H1 (cell line): Measurements from ENCODE around the gene HTR3E. TPM values are rescaled to one million over a fixed set of nuclear protein-coding genes. Genes with fewer than 3 reads are reported as not detected.

Experiments used
- CTCF ChIA-PET: fragments of 300-600 bp; sonication (Branson Sonifier 250); formaldehyde crosslinking; loops from one replicate; lab custom pipeline; 2021; ENCODE audit not compliant: partially characterized antibody; lab: Charles Lee
- POLR2A ChIA-PET: fragments of 300-600 bp; sonication (Branson Sonifier 250); formaldehyde crosslinking; loops from one replicate; lab custom pipeline; 2021; ENCODE audit warnings: inconsistent platforms; ENCODE audit not compliant: partially characterized antibody; lab: Charles Lee
- DNase-seq, 2 experiments: peaks; one replicate each; pipeline versions ENCODE4 v3.0.0 to v3.0.0-alpha.2; 2010 to 2022; ENCODE audit warnings: low spot score in 2 of 2, low read depth in 1 of 2, mixed read lengths in 1 of 2
- FAIRE-seq: peaks from 2 replicates; lab custom pipeline; 2011; peaks lifted over from hg19 to GRCh38; lab: Jason Lieb, UNC
- H2AFZ ChIP-seq: 2 replicates; pipeline ENCODE4 v1.8.1; 2012; ENCODE audit warnings: low read length, inconsistent platforms
- H2AK5ac ChIP-seq: 2 replicates; pipeline ENCODE4 v1.6.1; 2013; ENCODE audit warnings: low read depth, low read length
- H2BK120ac ChIP-seq: replicated peaks from 2 replicates; pipeline ENCODE3; 2013; ENCODE audit warnings: low read depth, low read length, inconsistent platforms
- H2BK12ac ChIP-seq: 2 replicates; pipeline ENCODE4 v1.6.1; 2013; ENCODE audit warnings: low read depth, low read length
- H2BK15ac ChIP-seq: 2 replicates; pipeline ENCODE4 v1.6.1; 2013; ENCODE audit warnings: low read length
- H2BK20ac ChIP-seq: 2 replicates; pipeline ENCODE4 v1.6.1; 2013; ENCODE audit warnings: low read length
- H2BK5ac ChIP-seq: 2 replicates; pipeline ENCODE4 v1.6.1; 2013; ENCODE audit warnings: low read depth, low read length
- H3K14ac ChIP-seq: 2 replicates; pipeline ENCODE4 v1.6.1; 2013; ENCODE audit warnings: inconsistent platforms; ENCODE audit not compliant: insufficient read length
- H3K18ac ChIP-seq: 2 replicates; pipeline ENCODE4 v1.6.1; 2013; ENCODE audit warnings: low read length; ENCODE audit errors: extremely low read depth
- H3K23ac ChIP-seq: 2 replicates; pipeline ENCODE4 v1.6.1; 2013; ENCODE audit warnings: inconsistent platforms; ENCODE audit not compliant: insufficient read length
- H3K23me2 ChIP-seq: 2 replicates; pipeline ENCODE4 v1.6.1; 2013; ENCODE audit warnings: low read depth, low read length
- H3K27ac ChIP-seq: 2 replicates; pipeline ENCODE4 v1.6.1; 2011; ENCODE audit warnings: low read depth, low read length, inconsistent platforms
- H3K27me3 ChIP-seq, 4 experiments: replicated peaks in 1 of 4; 1 replicate in 1 of 4; 2 replicates in 3 of 4; pipeline versions ENCODE4 v1.6.1 to v1.8.1; 2011 to 2013; ENCODE audit warnings: low read length in 3 of 4, mild to moderate bottlenecking in 3 of 4, inconsistent platforms in 2 of 4, mixed read lengths in 2 of 4, moderate library complexity in 1 of 4; ENCODE audit not compliant: control insufficient read depth in 3 of 4, insufficient read depth in 3 of 4; ENCODE audit errors: extremely low read depth in 1 of 4
- H3K36me3 ChIP-seq, 4 experiments: 2 replicates each; pipeline versions ENCODE4 v1.6.1 to v1.8.1; 2011 to 2013; ENCODE audit warnings: mild to moderate bottlenecking in 4 of 4, low read length in 3 of 4, moderate library complexity in 2 of 4, control low read depth in 1 of 4, inconsistent platforms in 1 of 4; ENCODE audit not compliant: insufficient read depth in 4 of 4, control insufficient read depth in 2 of 4
- H3K4ac ChIP-seq: replicated peaks from 2 replicates; pipeline ENCODE3; 2013; ENCODE audit warnings: low read length, low read depth, mixed read lengths, inconsistent platforms; ENCODE audit not compliant: insufficient read length
- H3K4me1 ChIP-seq, 4 experiments: replicated peaks in 1 of 4; 1 replicate in 1 of 4; 2 replicates in 3 of 4; pipeline versions ENCODE4 v1.6.1 to v1.8.1; 2011 to 2013; ENCODE audit warnings: low read length in 3 of 4, inconsistent platforms in 2 of 4, mixed read lengths in 1 of 4; ENCODE audit not compliant: insufficient read depth in 4 of 4, control insufficient read depth in 3 of 4
- H3K4me2 ChIP-seq, 2 experiments: 2 replicates each; pipeline versions ENCODE4 v1.6.1 to v1.8.1; 2011 to 2013; ENCODE audit warnings: low read depth in 2 of 2, low read length in 2 of 2, control low read depth in 1 of 2, inconsistent platforms in 1 of 2, mild to moderate bottlenecking in 1 of 2; ENCODE audit not compliant: insufficient read depth in 1 of 2
- H3K4me3 ChIP-seq, 4 experiments: fragments of 200-600, 300-600 bp in 1 of 4; sonication (generic), shearing (Covaris generic), sonication (Bioruptor Twin) in 1 of 4; 2 replicates each; pipeline versions ENCODE4 v1.5.1 to v1.8.1; 2011 to 2016; ENCODE audit warnings: low read length in 4 of 4, low read depth in 3 of 4, control low read depth in 2 of 4, inconsistent platforms in 2 of 4, mild to moderate bottlenecking in 2 of 4, mixed read lengths in 1 of 4, moderate library complexity in 1 of 4; ENCODE audit not compliant: insufficient read depth in 2 of 4; ENCODE audit errors: extremely low read depth in 1 of 4
- H3K56ac ChIP-seq: replicated peaks from 2 replicates; pipeline ENCODE3; 2013; ENCODE audit warnings: low read depth, mild to moderate bottlenecking, mixed read lengths, low read length, inconsistent platforms; ENCODE audit not compliant: insufficient read length
- H3K79me1 ChIP-seq: 2 replicates; pipeline ENCODE4 v1.6.1; 2013; ENCODE audit warnings: low read depth, low read length, control low read depth
- H3K79me2 ChIP-seq, 2 experiments: 2 replicates each; pipeline versions ENCODE4 v1.6.1 to v1.8.1; 2012 to 2013; ENCODE audit warnings: low read length in 2 of 2, mild to moderate bottlenecking in 2 of 2, inconsistent platforms in 1 of 2; ENCODE audit not compliant: insufficient read depth in 2 of 2, control insufficient read depth in 1 of 2
- H3K9ac ChIP-seq, 4 experiments: replicated peaks in 1 of 4; 1 replicate in 1 of 4; 2 replicates in 3 of 4; pipeline versions ENCODE4 v1.6.1 to v1.8.1; 2011 to 2013; ENCODE audit warnings: low read depth in 3 of 4, low read length in 3 of 4, control low read depth in 2 of 4, mild to moderate bottlenecking in 2 of 4, moderate library complexity in 2 of 4, inconsistent platforms in 1 of 4; ENCODE audit errors: extremely low read depth in 1 of 4
- H3K9me3 ChIP-seq, 2 experiments: 2 replicates each; pipeline versions ENCODE4 v1.6.1 to v1.8.1; 2012 to 2013; ENCODE audit warnings: mild to moderate bottlenecking in 2 of 2, moderate library complexity in 2 of 2, control low read depth in 1 of 2, inconsistent platforms in 1 of 2, low read depth in 1 of 2, low read length in 1 of 2, mixed read lengths in 1 of 2; ENCODE audit not compliant: insufficient read depth in 2 of 2
- H4K20me1 ChIP-seq, 2 experiments: replicated peaks in 1 of 2; 2 replicates each; pipeline versions ENCODE3 to v1.8.1; 2011 to 2013; ENCODE audit warnings: inconsistent platforms in 2 of 2, low read length in 2 of 2, mild to moderate bottlenecking in 1 of 2; ENCODE audit not compliant: insufficient read depth in 2 of 2, control insufficient read depth in 1 of 2
- H4K5ac ChIP-seq: 2 replicates; pipeline ENCODE4 v1.6.1; 2013; ENCODE audit warnings: low read length, low read depth, mixed read lengths, inconsistent platforms; ENCODE audit not compliant: insufficient read length
- H4K8ac ChIP-seq: 2 replicates; pipeline ENCODE4 v1.8.0; 2013; ENCODE audit warnings: mild to moderate bottlenecking, moderate library complexity, low read length, inconsistent platforms; ENCODE audit not compliant: insufficient read depth; ENCODE audit errors: extremely low read depth
- H4K91ac ChIP-seq: replicated peaks from 2 replicates; pipeline ENCODE3; 2013; ENCODE audit warnings: low read length, mixed read lengths, inconsistent platforms; ENCODE audit not compliant: insufficient read length
- BRCA1 ChIP-seq: IDR thresholded peaks from 2 replicates; pipeline ENCODE4 v1.6.1; 2012; ENCODE audit warnings: low read depth, low read length, improper control_type of control experiment
- CHD1 ChIP-seq: IDR thresholded peaks from 2 replicates; pipeline ENCODE4 v1.6.1; 2012; ENCODE audit warnings: low read depth, low read length, improper control_type of control experiment
- EGR1 ChIP-seq: IDR thresholded peaks from 2 replicates; pipeline ENCODE4 v1.6.1; 2011; ENCODE audit warnings: low read depth, low read length, borderline replicate concordance
- FOSL1 ChIP-seq: IDR thresholded peaks from 2 replicates; pipeline ENCODE4 v1.6.1; 2011; ENCODE audit warnings: mild to moderate bottlenecking, low read depth, low read length, moderate library complexity; ENCODE audit not compliant: insufficient read depth
- GABPA ChIP-seq: IDR thresholded peaks from 2 replicates; pipeline ENCODE4 v1.6.1; 2011; ENCODE audit warnings: mild to moderate bottlenecking, low read length, moderate library complexity, borderline replicate concordance; ENCODE audit not compliant: insufficient read depth
- GTF2F1 ChIP-seq: IDR thresholded peaks from 2 replicates; pipeline ENCODE4 v1.6.1; 2012; ENCODE audit warnings: low read depth, low read length, improper control_type of control experiment, borderline replicate concordance
- JUN ChIP-seq: IDR thresholded peaks from 2 replicates; pipeline ENCODE4 v1.6.1; 2011; ENCODE audit warnings: low read depth, mild to moderate bottlenecking, improper control_type of control experiment, low read length
- JUND ChIP-seq: IDR thresholded peaks from 2 replicates; pipeline ENCODE4 v1.6.1; 2011; ENCODE audit warnings: mild to moderate bottlenecking, improper control_type of control experiment, low read length
- POLR2AphosphoS5 ChIP-seq: IDR thresholded peaks from 2 replicates; pipeline ENCODE4 v1.6.1; 2011; ENCODE audit warnings: low read depth, low read length
- RBBP5 ChIP-seq: IDR thresholded peaks from 2 replicates; pipeline ENCODE4 v1.7.1; 2012; ENCODE audit warnings: low read depth, mild to moderate bottlenecking, inconsistent platforms, low read length, moderate library complexity, borderline replicate concordance
- TAF1 ChIP-seq: IDR thresholded peaks from 2 replicates; pipeline ENCODE4 v1.6.1; 2011; ENCODE audit warnings: mild to moderate bottlenecking, low read depth, low read length
- WGBS, 2 experiments: shearing (Covaris generic) in 1 of 2; methylation state at CpG; one replicate each; pipeline versions ENCODE4 v1.1.6 to v1.1.7; 2013 to 2015; ENCODE audit warnings: low lambda C conversion rate in 2 of 2, mixed read lengths in 2 of 2, inconsistent platforms in 1 of 2, low coverage in 1 of 2, missing lambda C conversion rate in 1 of 2; ENCODE audit not compliant: insufficient replicate concordance in 2 of 2, insufficient coverage in 1 of 2, insufficient read length in 1 of 2; ENCODE audit errors: extremely low coverage in 1 of 2, missing lambda C conversion rate in 1 of 2; 5-methylcytosine and 5-hydroxymethylcytosine counted together
- polyA plus RNA-seq, 7 experiments: library from polyadenylated mRNA; depleted of rRNA in 3 of 7; stranded (reverse) in 5 of 7; unstranded in 2 of 7; fragments of >200 nt in 5 of 7; fragments of 200-250 nt in 2 of 7; gene quantifications; 1 replicate in 5 of 7; 2 replicates in 1 of 7; 4 replicates in 1 of 7; pipeline versions ENCODE4 v1.2.1 to v1.2.3, GENCODE V29; 2011 to 2013; ENCODE audit warnings: missing spikeins in 2 of 7, mixed read lengths in 2 of 7
- total RNA-seq: library from RNA; stranded (reverse); fragmentation: NEBNext Ultra II Directional; extraction: Animal tissue kit (Norgen Biotek cat#: 25700); gene quantifications from 2 replicates; pipeline ENCODE4 v1.2.1, GENCODE V29; 2021

The HTR3E gene
- total and polyA plus RNA-seq, 2 of the 8 experiments (the other 6 are each of a cell fraction or from before 2014, with no cell fraction given), result not detected

DNA sequence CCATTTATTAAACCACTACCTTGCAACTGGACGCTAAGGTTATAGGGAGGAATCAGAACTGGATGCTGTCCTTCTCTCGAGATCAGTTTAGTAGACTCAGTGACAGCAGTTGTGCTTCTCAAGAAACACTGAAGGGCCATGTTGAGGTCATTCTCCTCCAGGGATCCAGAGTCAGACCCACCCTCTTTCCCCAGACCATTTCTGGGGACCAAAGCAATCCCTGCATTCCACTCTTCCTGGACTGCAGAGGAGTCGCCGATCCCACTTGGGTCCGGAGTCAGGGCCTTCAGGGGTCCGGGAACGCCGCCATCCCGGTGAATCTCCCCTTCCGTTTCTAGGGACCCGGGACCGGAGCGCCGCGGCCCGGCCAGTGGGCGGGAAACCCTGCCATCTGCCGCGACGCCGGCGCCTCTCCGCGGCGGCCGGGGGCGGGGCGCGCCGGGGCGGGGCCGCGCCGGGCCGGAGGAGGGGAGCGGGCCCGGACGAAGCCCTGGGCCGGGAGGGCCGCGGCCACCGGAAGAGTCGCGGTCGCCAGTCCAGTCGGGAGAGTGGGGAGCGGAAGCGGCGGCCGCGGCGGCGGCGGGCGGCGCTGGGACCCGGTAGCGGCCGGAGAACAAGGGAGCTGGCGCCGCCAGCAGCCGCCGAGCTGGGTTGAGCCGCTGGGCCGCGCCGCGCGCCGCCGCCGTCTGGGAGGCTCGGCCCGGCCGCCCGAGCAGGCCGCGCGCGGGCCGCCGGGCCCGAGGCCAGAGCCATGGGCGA, 58.2 kb downstream of the HTR3E start, which contains the start of gene DVL3:
Gene DVL3, plus strand, starts transcription at position 493 of the 759 bp plus-strand sequence. Its CDS starts 259 bp downstream, at position 752.
- H3K27ac ChIP-seq, result peak within 1 kb of the TSS; percentile 62; the same call in 1 of the 2 replicates
- DNase-seq (peak in 1 of 2 experiments; percentile 76), FAIRE-seq (no peak)
- peak within 1 kb of the TSS; percentile 77 for H2AFZ ChIP-seq
- H3K18ac ChIP-seq, result peak within 1 kb of the TSS; percentile 97
- H4K8ac ChIP-seq, result peak within 1 kb of the TSS; percentile 86; the same call in 1 of the 2 replicates
- peak within 1 kb of the TSS; percentile 93 to 99 (median 98) for H3K4me3 ChIP-seq
- H3K79me2 ChIP-seq, result peaks cover 18 to 28% of the 10 kb centered on the region in 2 experiments
- peaks cover 0 to 4% of the 10 kb centered on the region in 2 experiments for H4K20me1 ChIP-seq
- H4K5ac ChIP-seq, result peak within 1 kb of the TSS; percentile 95
- peak within 1 kb of the TSS; percentile 92 for H2BK120ac ChIP-seq
- no peaks in the 10 kb centered on the region for H3K9me3 ChIP-seq
- no peak within 1 kb of the TSS for H3K4ac ChIP-seq
- no peak within 1 kb of the TSS for H3K23ac ChIP-seq
- peak within 1 kb of the TSS; percentile 89 for H4K91ac ChIP-seq
- no peak within 1 kb of the TSS for H2AK5ac ChIP-seq
- POLR2A ChIA-PET, result interaction anchor here (0.7 to 3.3 kb wide), 10 partner anchors 9 to 145 kb away, joined by 3 to 26 read pairs (median 8); partner anchors contain the start of genes AP2M1 and EIF2B5
- peak within 1 kb of the TSS; percentile 96 to 98 for H3K4me2 ChIP-seq
- H3K56ac ChIP-seq, result peak within 1 kb of the TSS; percentile 85
- H2BK5ac ChIP-seq, result peak within 1 kb of the TSS; percentile 15; the same call in 1 of the 2 replicates
- H3K27me3 ChIP-seq, result no peaks in the 10 kb centered on the region
- H3K4me1 ChIP-seq, result peaks cover 2 to 9% (median 5%) of the 10 kb centered on the region in 4 experiments; a peak in 6 of 7 replicates
- no peak within 1 kb of the TSS for H2BK20ac ChIP-seq
- no peaks in the 10 kb centered on the region for H3K36me3 ChIP-seq
- 0 out of 2 replicates have a peak within 1 kb of the TSS, but pooled peaks have one; percentile 39 for H2BK12ac ChIP-seq
- H3K23me2 ChIP-seq, result peaks cover 16% of the 10 kb centered on the region
- CTCF ChIA-PET, result interaction anchor here (0.8 to 1.5 kb wide), 6 partner anchors 9 to 85 kb away, joined by 3 to 5 read pairs (median 3); no protein-coding TSS in a partner anchor
- H3K79me1 ChIP-seq, result peaks cover 13% of the 10 kb centered on the region
- peak within 1 kb of the TSS; percentile 72; the same call in 1 of the 2 replicates for H2BK15ac ChIP-seq
- H3K9ac ChIP-seq, result peak within 1 kb of the TSS; percentile 60 to 90 (median 67)
- no peak within 1 kb of the TSS for H3K14ac ChIP-seq
- 2% methylated on average over 30 of the region's 84 CpGs; no CpG with 5 or more reads in 1 of the 2 experiments for WGBS, 2 experiments
- peak; percentile 48 for TF ChIP-seq TAF1
- no peak for TF ChIP-seq CHD1
- peak; percentile 53; the same call in 1 of the 2 replicates for TF ChIP-seq EGR1
- TF ChIP-seq GABPA, result peak; percentile 53; the same call in 1 of the 2 replicates
- no peak for TF ChIP-seq GTF2F1
- no peak for TF ChIP-seq JUN
- no peak for TF ChIP-seq BRCA1
- TF ChIP-seq JUND, result 0 out of 2 replicates have a peak, but pooled peaks have one; percentile 25
- TF ChIP-seq RBBP5, result no peak
- TF ChIP-seq FOSL1, result peak; percentile 81; the same call in 1 of the 2 replicates
- TF ChIP-seq POLR2AphosphoS5, result no peak
